Tibial nerve (tissue), 4 donors: ENCODE measurements around the gene ZBTB43. TPM values are rescaled to one million over a fixed set of nuclear protein-coding genes. Genes with fewer than 3 reads are reported as not detected.

Source experiments
- DNase-seq, 2 donors: peaks; one replicate each; pipeline ENCODE4 v3.0.0-alpha.2; 2019; ENCODE audit warnings: low spot score in 2 of 2
- H3K27ac ChIP-seq, 4 donors: fragments of 200-600 bp; sonication (generic) in 3 of 4; one replicate each; pipeline ENCODE4 v1.5.1; 2017 to 2019; ENCODE audit warnings: mild to moderate bottlenecking in 1 of 4
- H3K27me3 ChIP-seq, 2 donors: fragments of 200-600 bp; sonication (generic) in 1 of 2; one replicate each; pipeline versions ENCODE4 v1.5.1 to v1.6.0; 2017 to 2019
- H3K36me3 ChIP-seq, 3 donors: fragments of 200-600 bp; sonication (generic); one replicate each; pipeline ENCODE4 v1.5.1; 2018 to 2019
- H3K4me1 ChIP-seq, 4 donors: fragments of 200-600 bp; sonication (generic) in 3 of 4; one replicate each; pipeline ENCODE4 v1.5.1; 2017 to 2019
- H3K4me3 ChIP-seq, 4 donors: fragments of 200-600 bp; sonication (generic) in 3 of 4; one replicate each; pipeline ENCODE4 v1.5.1; 2017 to 2019; ENCODE audit warnings: mild to moderate bottlenecking in 1 of 4, moderate library complexity in 1 of 4
- H3K9me3 ChIP-seq, 4 donors: fragments of 200-600 bp; sonication (generic) in 3 of 4; one replicate each; pipeline ENCODE4 v1.5.1; 2017 to 2019
- CTCF ChIP-seq, 5 experiments: fragments of 200-600 bp in 3 of 5; fragments of 450-650 bp in 2 of 5; sonication (generic) in 3 of 5; IDR thresholded peaks; one replicate each; pipeline ENCODE4 v1.5.1; 2016 to 2019; ENCODE audit warnings: antibody characterized with exemption in 5 of 5, mild to moderate bottlenecking in 3 of 5, moderate library complexity in 2 of 5
- EP300 ChIP-seq, 2 donors: sonication (generic); formaldehyde crosslinking; IDR thresholded peaks; one replicate each; pipeline ENCODE4 v1.6.1; 2017; ENCODE audit warnings: antibody characterized with exemption in 2 of 2, mild to moderate bottlenecking in 1 of 2
- POLR2A ChIP-seq, 2 donors: fragments of 450-650 bp; IDR thresholded peaks; one replicate each; pipeline ENCODE4 v1.6.1; 2017; ENCODE audit warnings: antibody characterized with exemption in 2 of 2, mild to moderate bottlenecking in 2 of 2, moderate library complexity in 2 of 2
- WGBS, 2 donors: methylation state at CpG; one replicate each; pipeline ENCODE4 v1.1.5; 2018; 5-methylcytosine and 5-hydroxymethylcytosine counted together
- total RNA-seq, 4 donors: library from RNA; depleted of rRNA; stranded (reverse); fragments of >200 nt; gene quantifications; one replicate each; pipeline ENCODE4 v1.1.0, GENCODE V29; 2016

Gene ZBTB43
- total RNA-seq, 4 donors from 2014 or later, result 6.0 to 10.4 (median 9.4) TPM

DNA sequence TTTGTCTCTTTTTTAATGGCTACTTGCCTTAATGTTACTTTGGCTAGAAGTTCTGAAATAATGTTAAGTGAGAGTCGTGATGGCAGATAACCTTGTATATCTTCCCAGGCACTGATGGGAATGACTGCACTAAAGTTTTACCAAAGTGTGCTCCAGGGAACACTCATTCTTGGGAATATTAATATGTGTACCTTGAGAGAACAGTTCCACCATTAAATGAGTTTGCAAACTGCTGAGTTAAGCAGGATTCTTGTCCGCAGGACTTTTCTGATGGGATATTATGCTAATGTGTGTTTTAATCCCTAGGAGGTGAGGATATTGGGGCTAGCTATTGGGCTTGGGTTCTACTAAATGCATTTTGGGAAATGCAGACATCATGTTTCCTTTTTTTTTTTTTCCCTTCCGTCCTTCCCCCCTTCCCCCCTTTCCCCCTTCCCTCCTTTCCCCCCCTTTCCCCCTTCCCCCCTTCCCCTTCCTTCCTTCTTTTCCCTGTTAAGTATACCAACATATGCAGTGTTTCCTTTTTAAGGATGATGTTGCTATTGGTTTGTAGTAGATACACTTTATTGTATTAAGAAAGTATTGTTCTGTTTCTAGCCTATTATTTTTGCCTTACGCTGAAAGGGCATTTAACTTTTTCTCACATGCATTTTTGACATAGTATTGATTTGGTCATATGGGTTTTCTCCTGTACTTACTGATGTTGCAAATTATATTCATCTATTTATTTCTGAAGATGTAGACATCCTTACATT is 71.1 kb downstream of the ZBTB43 start:
- TF ChIP-seq POLR2A (IDR thresholded peaks at IDR 0.05), result no peak
- TF ChIP-seq CTCF (IDR thresholded peaks at IDR 0.05), result no peak
- TF ChIP-seq EP300 (IDR thresholded peaks at IDR 0.05), result no peak
- peaks cover 0 to 20% (median 3%) of the 10 kb centered on the region in 4 donors for H3K4me1 ChIP-seq
- H3K4me3 ChIP-seq, result no peak overlapping the region
- no peaks in the 10 kb centered on the region for H3K27me3 ChIP-seq
- WGBS, 2 donors, result 63 to 71% methylated on average over 3 to 4 of the region's 4 CpGs
- DNase-seq, result no peak
- peaks cover 0 to 29% (median 0%) of the 10 kb centered on the region in 3 donors for H3K36me3 ChIP-seq
- H3K27ac ChIP-seq, result no peak overlapping the region
- no peaks in the 10 kb centered on the region for H3K9me3 ChIP-seq

- DNase-seq, result no peak
- Histone ChIP-seq H3K4me3 (no peak overlapping the region), H3K27ac (no peak overlapping the region), H3K9me3 (no peaks in the 10 kb centered on the region), H3K27me3 (no peaks in the 10 kb centered on the region), H3K36me3 (peaks cover 0 to 31% (median 0%) of the 10 kb centered on the region in 3 donors), H3K4me1 (peaks cover 0 to 24% (median 3%) of the 10 kb centered on the region in 4 donors)
- TF ChIP-seq CTCF (IDR thresholded peaks at IDR 0.05), result no peak
- TF ChIP-seq POLR2A (IDR thresholded peaks at IDR 0.05), result no peak
- TF ChIP-seq EP300 (IDR thresholded peaks at IDR 0.05), result no peak
- 76 to 79% methylated on average over 4 of the region's 4 CpGs for WGBS, 2 donors
These were observed 71.7 kb downstream of the ZBTB43 start for GRCh38 chr9:126876531-126876930.

GRCh38 chr9:126877418-126877817 is 72.6 kb downstream of the ZBTB43 start:
- H3K27ac ChIP-seq, result no peak overlapping the region
- no peaks in the 10 kb centered on the region for H3K9me3 ChIP-seq
- H3K27me3 ChIP-seq, result no peaks in the 10 kb centered on the region
- 92 to 93% methylated on average over 9 of the region's 9 CpGs for WGBS, 2 donors
- TF ChIP-seq EP300 (IDR thresholded peaks at IDR 0.05), result no peak
- H3K4me3 ChIP-seq, result no peak overlapping the region
- H3K4me1 ChIP-seq, result peaks cover 0 to 29% (median 3%) of the 10 kb centered on the region in 4 donors
- H3K36me3 ChIP-seq, result peaks cover 0 to 31% (median 0%) of the 10 kb centered on the region in 3 donors
- DNase-seq, result no peak

DNA sequence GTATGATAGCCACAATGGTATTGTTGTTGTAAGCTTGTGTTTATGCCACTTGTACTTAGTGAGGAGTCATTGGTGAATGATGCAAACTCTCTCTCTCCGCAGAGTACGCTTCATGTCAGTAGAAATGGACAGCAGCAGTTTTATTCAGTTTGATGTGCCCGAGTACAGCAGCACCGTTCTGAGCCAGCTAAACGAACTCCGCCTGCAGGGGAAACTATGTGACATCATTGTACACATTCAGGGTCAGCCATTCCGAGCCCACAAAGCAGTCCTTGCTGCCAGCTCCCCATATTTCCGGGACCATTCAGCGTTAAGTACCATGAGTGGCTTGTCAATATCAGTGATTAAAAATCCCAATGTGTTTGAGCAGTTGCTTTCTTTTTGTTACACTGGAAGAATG is 74.4 kb downstream of the ZBTB43 start:
- Histone ChIP-seq H3K36me3 (peaks cover 0 to 40% (median 0%) of the 10 kb centered on the region in 3 donors), H3K27ac (no peak overlapping the region), H3K4me1 (peaks cover 0 to 29% (median 3%) of the 10 kb centered on the region in 4 donors), H3K4me3 (no peak overlapping the region), H3K27me3 (no peaks in the 10 kb centered on the region), H3K9me3 (no peaks in the 10 kb centered on the region)
- no peak for DNase-seq
- WGBS, 2 donors, result 66 to 67% methylated on average over 9 of the region's 9 CpGs
- no peak for TF ChIP-seq POLR2A (IDR thresholded peaks at IDR 0.05)

DNA sequence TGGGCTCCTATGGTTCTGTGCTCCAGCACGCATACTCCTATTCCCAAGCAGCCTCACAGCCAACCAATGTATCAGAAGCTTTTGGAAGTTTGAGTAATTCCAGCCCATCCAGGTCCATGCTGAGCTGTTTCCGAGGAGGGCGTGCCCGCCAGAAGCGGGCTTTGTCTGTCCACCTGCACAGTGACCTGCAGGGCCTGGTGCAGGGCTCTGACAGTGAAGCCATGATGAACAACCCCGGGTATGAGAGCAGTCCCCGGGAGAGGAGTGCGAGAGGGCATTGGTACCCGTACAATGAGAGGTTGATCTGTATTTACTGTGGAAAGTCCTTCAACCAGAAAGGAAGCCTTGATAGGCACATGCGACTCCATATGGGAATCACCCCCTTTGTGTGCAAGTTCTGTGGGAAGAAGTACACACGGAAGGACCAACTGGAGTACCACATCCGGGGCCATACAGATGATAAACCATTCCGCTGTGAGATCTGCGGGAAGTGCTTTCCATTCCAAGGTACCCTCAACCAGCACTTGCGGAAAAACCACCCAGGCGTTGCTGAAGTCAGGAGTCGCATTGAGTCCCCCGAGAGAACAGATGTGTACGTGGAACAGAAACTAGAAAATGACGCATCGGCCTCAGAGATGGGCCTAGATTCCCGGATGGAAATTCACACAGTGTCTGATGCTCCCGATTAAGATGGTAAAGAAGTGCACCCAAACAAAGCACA is 75.5 kb downstream of the ZBTB43 start:
- peaks cover 0 to 40% (median 0%) of the 10 kb centered on the region in 3 donors for H3K36me3 ChIP-seq
- H3K27me3 ChIP-seq, result no peaks in the 10 kb centered on the region
- H3K4me1 ChIP-seq, result peaks cover 0 to 29% (median 5%) of the 10 kb centered on the region in 4 donors
- no peak overlapping the region for H3K4me3 ChIP-seq
- H3K27ac ChIP-seq, result no peak overlapping the region
- DNase-seq, result no peak
- TF ChIP-seq POLR2A (IDR thresholded peaks at IDR 0.05) (no peak), EP300 (IDR thresholded peaks at IDR 0.05) (no peak), CTCF (IDR thresholded peaks at IDR 0.05) (no peak)
- H3K9me3 ChIP-seq, result no peaks in the 10 kb centered on the region
- WGBS, 2 donors, result 91 to 93% methylated on average over 20 to 23 of the region's 23 CpGs

DNA sequence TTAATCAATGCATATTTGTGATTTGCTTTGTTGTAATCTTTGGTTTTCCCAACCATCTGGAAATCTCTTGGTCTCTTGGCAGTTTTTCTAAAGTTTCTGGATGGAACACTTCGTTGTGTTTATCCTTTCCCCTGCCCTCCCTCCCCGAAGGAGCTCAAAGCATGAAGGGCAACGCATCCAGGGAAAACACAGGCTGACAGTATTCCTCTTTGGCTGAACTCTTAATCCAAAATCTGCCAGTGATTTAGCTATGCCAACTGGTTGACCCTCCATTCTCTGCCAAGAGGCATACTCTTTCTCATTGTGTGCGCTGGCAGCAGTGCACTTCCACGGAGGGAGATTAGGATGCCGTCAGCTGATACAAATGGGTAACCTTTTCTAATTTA is 76.1 kb downstream of the ZBTB43 start:
- H3K36me3 ChIP-seq, result peaks cover 0 to 41% (median 0%) of the 10 kb centered on the region in 3 donors
- WGBS, 2 donors, result 45 to 56% methylated on average over 6 of the region's 6 CpGs
- H3K27me3 ChIP-seq, result no peaks in the 10 kb centered on the region
- TF ChIP-seq POLR2A (IDR thresholded peaks at IDR 0.05) (no peak), EP300 (IDR thresholded peaks at IDR 0.05) (no peak), CTCF (IDR thresholded peaks at IDR 0.05) (no peak)
- DNase-seq, result no peak
- H3K9me3 ChIP-seq, result no peaks in the 10 kb centered on the region
- peaks cover 0 to 28% (median 3%) of the 10 kb centered on the region in 4 donors for H3K4me1 ChIP-seq
- H3K27ac ChIP-seq, result no peak overlapping the region
- no peak overlapping the region for H3K4me3 ChIP-seq
